ENCODE measurements around the gene PXYLP1.

DNA sequence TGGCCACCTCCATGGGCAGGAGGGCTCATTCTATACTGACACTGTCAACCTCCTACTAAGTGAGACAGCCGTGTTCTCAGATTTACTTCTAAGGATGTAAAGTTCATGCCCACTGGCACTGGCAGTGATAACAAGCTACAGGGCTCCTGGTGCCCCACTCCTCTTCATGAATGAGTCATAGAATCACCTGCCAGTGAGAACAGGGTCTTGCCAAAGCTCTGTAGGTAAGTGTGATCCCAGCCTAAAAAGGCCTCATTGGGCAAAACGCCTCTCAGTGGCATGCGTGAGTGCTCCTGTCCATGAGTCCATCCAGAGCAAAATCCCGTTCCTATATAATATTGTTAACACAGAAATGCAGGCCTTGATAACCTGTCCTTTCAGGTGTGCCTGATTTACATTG, 17.4 kb downstream of the PXYLP1 start:
- no peak for TF ChIP-seq POLR2A (IDR thresholded peaks at IDR 0.05)
- TF ChIP-seq, protein P1, sequence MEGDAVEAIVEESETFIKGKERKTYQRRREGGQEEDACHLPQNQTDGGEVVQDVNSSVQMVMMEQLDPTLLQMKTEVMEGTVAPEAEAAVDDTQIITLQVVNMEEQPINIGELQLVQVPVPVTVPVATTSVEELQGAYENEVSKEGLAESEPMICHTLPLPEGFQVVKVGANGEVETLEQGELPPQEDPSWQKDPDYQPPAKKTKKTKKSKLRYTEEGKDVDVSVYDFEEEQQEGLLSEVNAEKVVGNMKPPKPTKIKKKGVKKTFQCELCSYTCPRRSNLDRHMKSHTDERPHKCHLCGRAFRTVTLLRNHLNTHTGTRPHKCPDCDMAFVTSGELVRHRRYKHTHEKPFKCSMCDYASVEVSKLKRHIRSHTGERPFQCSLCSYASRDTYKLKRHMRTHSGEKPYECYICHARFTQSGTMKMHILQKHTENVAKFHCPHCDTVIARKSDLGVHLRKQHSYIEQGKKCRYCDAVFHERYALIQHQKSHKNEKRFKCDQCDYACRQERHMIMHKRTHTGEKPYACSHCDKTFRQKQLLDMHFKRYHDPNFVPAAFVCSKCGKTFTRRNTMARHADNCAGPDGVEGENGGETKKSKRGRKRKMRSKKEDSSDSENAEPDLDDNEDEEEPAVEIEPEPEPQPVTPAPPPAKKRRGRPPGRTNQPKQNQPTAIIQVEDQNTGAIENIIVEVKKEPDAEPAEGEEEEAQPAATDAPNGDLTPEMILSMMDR (IDR thresholded peaks at IDR 0.05 in 4 of 5, conservative IDR thresholded peaks at IDR 0.05 in 1 of 5) = no peak
